GM12875 (cell line): ENCODE data around the gene SPC25.

Source experiments
- H3K4me3 ChIP-seq: one replicate; pipeline ENCODE4 v1.5.1; 2011; ENCODE audit warnings: low read depth, low read length, control low read depth
- TF ChIP-seq, protein P1 (sequence below): IDR thresholded peaks from 2 replicates; pipeline ENCODE4 v1.5.1; 2011; ENCODE audit warnings: low read depth, mild to moderate bottlenecking, control low read depth, inconsistent platforms, low read length, moderate library complexity, borderline replicate concordance; ENCODE audit not compliant: insufficient read depth

Gene SPC25

DNA sequence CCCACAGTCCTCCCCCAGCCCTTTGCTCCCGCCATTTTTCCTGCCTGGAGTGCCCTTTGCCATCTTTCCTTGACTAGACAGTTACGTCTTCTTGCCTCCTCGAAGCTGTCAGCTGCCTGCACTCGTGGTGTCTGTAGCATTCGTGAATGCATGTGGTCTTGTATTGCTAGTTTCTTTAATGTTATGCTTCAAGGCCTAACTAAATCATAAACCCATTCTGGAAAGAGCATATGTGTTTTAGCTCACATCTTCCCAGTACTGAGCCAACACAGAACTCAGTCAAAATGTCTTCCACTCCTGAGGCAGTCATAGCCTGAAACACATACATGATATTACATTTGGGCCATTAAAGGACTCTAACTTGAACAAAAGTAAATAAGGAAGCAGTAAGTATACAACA, 35.6 kb downstream of the SPC25 start:
- H3K4me3 ChIP-seq: no peak overlapping the region
- TF ChIP-seq, protein P1, sequence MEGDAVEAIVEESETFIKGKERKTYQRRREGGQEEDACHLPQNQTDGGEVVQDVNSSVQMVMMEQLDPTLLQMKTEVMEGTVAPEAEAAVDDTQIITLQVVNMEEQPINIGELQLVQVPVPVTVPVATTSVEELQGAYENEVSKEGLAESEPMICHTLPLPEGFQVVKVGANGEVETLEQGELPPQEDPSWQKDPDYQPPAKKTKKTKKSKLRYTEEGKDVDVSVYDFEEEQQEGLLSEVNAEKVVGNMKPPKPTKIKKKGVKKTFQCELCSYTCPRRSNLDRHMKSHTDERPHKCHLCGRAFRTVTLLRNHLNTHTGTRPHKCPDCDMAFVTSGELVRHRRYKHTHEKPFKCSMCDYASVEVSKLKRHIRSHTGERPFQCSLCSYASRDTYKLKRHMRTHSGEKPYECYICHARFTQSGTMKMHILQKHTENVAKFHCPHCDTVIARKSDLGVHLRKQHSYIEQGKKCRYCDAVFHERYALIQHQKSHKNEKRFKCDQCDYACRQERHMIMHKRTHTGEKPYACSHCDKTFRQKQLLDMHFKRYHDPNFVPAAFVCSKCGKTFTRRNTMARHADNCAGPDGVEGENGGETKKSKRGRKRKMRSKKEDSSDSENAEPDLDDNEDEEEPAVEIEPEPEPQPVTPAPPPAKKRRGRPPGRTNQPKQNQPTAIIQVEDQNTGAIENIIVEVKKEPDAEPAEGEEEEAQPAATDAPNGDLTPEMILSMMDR: no peak

DNA sequence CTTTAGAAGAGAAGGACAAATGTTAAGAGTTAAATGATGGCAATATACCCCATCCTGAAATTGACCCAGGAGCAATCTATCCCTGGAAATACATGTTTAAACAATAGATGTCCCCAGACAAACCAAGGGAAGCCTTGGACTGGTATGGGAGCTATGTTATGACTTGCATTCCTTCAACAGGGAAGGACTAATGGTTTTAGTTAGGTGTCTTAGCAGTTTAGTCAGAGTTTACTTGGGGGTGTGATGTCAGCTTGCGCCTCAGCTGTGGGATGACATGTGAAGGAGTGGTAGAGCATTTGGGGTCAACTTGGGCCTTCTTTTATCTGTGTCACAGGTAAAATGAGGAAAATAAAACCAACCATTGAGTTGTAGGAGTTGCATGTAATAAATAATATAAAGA, 36.8 kb downstream of the SPC25 start:
- TF ChIP-seq, protein P1: no peak

DNA sequence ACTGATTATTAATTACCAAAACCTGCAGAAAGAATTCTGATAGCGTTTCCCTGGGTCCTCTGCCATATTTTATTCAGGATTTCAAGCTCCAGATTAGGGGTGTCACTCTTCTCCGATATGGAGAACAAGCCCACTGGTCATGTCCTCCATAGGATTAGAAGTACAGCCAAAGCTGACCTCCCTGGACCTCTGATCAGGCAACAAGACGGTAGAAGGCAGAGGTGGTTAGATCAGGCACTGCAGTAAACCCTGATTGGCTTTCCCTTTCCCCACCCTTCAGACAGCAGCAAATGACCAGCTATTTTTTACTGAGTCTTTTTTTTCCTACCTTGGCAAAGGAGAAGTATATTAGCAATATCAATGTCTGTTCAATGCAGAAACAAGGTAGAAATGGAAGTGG, 37.7 kb downstream of the SPC25 start:
- no peak overlapping the region for H3K4me3 ChIP-seq
- TF ChIP-seq, protein P1: no peak

More for the DNA sequence above, 36.8 kb downstream of the SPC25 start:
- H3K4me3 ChIP-seq: no peak overlapping the region

DNA sequence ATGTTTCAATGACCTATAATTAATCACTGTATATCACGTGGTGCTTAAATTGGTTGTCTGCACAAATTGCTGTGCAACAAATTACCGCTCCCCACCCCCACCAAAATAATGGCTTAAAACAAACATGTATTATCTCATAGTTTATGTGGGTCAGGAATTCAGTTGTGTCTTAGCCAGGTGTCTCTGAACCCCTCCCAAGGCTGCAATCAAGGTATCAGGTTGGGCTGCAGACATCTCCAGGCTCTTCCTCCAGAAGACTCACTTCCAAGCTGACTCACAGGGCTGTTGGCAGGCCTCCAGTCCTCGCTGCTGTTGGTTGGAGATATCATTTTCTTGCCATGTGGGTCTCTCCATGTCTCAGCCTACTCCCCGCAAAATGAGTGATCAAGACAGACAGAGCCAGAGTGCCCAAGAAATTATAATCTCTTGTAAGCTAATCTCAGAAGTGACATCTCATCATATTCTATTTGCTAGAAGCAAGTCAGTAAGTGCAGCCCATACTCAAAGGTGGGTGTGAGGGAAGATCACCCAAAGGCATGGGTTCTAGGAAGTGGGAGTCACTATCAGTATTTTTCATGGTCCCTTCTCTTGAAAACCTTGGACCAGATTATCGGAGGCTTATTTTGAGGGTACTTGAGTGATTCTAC, 38.4 kb downstream of the SPC25 start:
- no peak overlapping the region for H3K4me3 ChIP-seq
- TF ChIP-seq, protein P1: no peak

DNA sequence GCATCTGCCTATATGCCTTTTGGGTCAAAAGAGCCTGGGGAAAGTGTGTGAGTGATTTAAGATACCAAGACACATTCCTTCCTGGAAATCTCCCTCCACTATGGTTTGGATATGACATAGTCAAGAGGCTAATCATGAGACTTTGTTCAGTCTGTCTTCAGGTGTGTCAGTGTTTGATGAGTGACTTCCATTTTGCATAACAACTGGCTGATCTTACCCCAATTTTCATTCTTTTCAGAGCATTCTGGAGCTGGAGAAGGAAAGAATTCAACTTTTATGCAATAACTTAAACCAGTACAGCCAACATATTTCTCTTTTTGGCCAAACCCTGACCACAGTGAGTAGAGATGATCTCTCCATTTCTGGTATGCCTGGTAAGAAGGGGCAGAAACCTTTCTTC, 39.4 kb downstream of the SPC25 start:
- TF ChIP-seq, protein P1: no peak
- H3K4me3 ChIP-seq: no peak overlapping the region

DNA sequence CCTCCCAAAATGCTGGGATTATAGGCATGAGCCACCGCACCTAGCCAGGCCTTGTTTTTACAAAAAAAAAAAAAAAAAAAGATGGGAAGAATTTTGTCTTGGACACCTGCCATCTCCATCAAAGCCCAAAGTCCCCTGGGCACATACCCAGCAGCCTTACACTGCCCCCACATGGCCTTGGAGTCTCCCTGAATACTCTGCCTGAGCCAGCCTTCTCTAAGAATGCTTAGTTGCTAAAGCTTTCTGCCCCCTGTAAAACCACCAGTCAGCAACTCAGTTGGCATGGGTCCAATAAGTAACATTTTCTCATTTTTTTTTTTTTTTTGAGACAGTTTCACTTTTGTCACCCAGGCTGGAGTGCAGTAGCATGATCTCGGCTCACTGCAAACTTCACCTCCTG, 40.6 kb downstream of the SPC25 start:
- H3K4me3 ChIP-seq: no peak overlapping the region
- TF ChIP-seq, protein P1: no peak

DNA sequence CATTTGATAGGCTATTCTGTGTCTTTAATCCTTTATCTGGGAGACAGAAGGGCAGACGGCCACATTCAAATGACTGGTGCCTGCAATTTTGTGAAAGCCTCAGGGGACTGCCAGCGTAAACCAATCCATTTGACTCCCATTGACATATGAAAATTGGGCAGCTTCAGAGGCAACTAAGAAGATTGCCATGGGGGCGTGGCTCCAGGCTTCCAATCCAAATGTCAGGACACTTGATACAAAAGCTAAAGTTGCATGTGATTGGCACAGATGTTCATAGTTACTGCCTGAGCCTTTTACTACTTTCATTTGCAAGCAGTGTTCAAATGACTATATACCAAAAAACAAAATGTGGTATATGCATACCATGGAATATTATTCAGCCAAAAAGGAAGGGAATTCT, 42.0 kb downstream of the SPC25 start:
- TF ChIP-seq, protein P1: no peak
- no peak overlapping the region for H3K4me3 ChIP-seq
